Mononuclear cell (primary cell): ENCODE results near the gene GUCD1. TPM values are rescaled to one million over a fixed set of nuclear protein-coding genes. Genes with fewer than 3 reads are reported as not detected.
"Not testable (repeated sequence)": the region's sequence is repeated elsewhere in the genome, so short reads cannot be mapped to it uniquely, and the experiment has no call there.

Experiments used
- H3K27me3 ChIP-seq: 2 replicates; pipeline ENCODE4 v1.6.0; 2011; ENCODE audit warnings: low read length, control low read depth; ENCODE audit not compliant: insufficient read depth
- H3K4me1 ChIP-seq: 2 replicates; pipeline ENCODE4 v1.5.1; 2011; ENCODE audit warnings: mild to moderate bottlenecking, low read length, control low read depth; ENCODE audit not compliant: insufficient read depth
- H3K4me3 ChIP-seq: 2 replicates; pipeline ENCODE4 v1.5.1; 2011; ENCODE audit warnings: mild to moderate bottlenecking, low read length, moderate library complexity
- H3K9me3 ChIP-seq: 2 replicates; pipeline ENCODE4 v1.5.1; 2011; ENCODE audit warnings: low read depth, mild to moderate bottlenecking, control low read depth, low read length
- total RNA-seq: library from RNA; depleted of rRNA; stranded (reverse); fragments of >200 nt; gene quantifications from one replicate; pipeline ENCODE4 v1.2.3, GENCODE V29; 2012

The GUCD1 gene
- total RNA-seq, 1 donor = 88.6 TPM

- Histone ChIP-seq H3K4me3 (peak within 1 kb of the TSS; percentile 98), H3K4me1 (peaks cover 64% of the 10 kb centered on the region), H3K27me3 (no peaks in the 10 kb centered on the region)
These were observed 464 bp upstream of the GUCD1 start, which contains the start of gene SNRPD3 for GRCh38 chr22:24555165-24556039. SNRPD3 (plus strand) TSS chr22:24555999; CDS start chr22:24557675, 1,676 bp downstream.

GRCh38 chr22:24553597-24554312, 1.2 kb downstream of the GUCD1 start:
- Histone ChIP-seq H3K4me1 (peaks cover 70% of the 10 kb centered on the region), H3K27me3 (no peaks in the 10 kb centered on the region), H3K9me3 (no peaks in the 10 kb centered on the region), H3K4me3 (peak overlapping the region; percentile 98)

More at GRCh38 chr22:24555165-24556039, 464 bp upstream of the GUCD1 start, which contains the start of gene SNRPD3:
- no peaks in the 10 kb centered on the region for H3K9me3 ChIP-seq

- H3K27me3 ChIP-seq, H3K9me3 ChIP-seq, H3K4me3 ChIP-seq: not testable (repeated sequence)
- H3K4me1 ChIP-seq = peaks cover 68% of the 10 kb centered on the region
These were observed 2.2 kb downstream of the GUCD1 start for GRCh38 chr22:24552503-24553286.

DNA sequence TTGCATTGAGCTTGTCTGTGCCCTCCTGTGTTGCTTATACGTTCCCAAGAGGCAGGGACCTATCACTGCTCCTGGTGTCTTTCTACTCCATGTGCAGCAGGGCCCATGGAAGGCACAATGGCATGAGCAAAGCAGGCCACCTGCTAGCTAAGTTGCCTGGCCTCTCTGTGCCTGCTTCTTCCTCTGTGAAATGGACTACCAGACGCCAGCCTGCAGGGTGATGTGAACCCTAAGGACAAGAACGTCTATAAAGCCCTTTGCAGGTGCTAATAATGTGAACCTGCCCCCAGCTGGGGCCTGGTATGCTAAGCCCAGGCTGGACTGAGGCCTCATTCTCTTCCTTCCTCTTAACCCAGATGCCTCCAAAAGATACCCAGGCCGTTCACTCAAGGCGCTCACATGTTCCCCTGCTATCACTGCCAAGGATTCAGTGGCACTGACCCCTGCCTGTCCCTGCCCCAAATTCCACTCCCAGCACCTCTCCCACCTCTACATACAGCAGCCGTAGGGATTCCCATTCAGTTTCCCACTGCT, 4.0 kb downstream of the GUCD1 start:
- Histone ChIP-seq H3K4me3 (no peak overlapping the region), H3K4me1 (peaks cover 51% of the 10 kb centered on the region), H3K9me3 (no peaks in the 10 kb centered on the region), H3K27me3 (no peaks in the 10 kb centered on the region)

DNA sequence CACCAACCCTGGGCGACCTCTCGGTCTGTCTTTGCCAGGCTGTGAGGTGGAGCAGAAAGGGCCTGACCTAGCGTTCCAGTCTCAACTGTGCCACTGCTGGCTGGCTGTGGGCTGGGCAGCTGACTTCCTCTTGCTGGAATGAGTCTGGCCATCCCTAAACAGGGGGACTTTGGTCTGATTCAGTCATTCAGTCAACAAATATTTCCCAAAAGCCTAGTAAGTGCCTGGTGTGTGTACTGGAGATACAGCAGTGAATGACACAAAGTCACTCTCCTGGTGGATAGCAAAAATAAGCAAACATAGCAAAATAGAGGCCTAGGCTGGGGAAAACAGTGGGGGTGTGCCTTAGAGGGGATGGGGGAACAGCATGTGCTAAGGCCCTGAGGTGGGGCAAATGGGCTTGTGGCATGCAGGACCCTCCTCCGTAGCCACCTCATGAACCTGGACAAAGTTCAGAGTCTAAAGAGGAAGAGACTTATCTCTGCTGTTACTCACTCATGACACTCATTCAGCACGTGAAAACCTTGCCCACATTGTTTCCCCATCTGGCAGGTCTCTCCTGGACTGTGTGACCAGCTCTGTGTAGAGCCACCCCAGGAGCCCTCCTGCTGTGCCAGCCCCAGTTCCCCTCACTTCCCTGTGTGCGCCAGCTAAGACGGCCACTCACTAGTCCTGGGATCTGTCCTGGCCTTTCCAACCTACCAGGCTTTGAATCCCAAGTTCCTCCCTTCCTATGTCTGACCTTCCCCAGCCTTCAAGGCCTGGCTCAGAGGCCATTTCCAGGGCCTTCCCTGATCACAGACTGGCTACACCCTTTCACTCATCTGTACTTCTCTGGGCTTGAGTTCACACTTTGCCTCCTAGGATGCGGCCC, 4.7 kb downstream of the GUCD1 start:
- Histone ChIP-seq H3K4me3 (no peak overlapping the region), H3K9me3 (no peaks in the 10 kb centered on the region), H3K27me3 (no peaks in the 10 kb centered on the region), H3K4me1 (peaks cover 51% of the 10 kb centered on the region)

DNA sequence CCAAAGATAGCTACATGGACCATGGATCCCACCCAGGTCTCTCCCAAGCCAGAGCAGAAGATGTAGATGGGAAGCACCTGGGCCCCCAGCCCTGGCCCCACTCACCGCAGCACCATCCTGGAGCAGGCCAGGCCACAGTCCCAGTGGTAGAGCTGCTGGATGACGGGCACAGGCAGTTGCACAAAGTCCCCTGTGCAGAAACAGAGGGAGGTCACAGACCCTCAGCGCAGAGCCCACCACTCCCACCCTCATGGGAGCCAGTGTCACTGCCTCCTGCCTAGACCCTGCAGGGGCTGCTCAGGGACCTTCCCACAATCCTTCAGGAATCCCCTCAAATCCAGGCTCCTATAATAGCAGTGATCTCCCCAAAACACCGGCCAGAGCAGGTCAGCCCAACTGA, 6.1 kb downstream of the GUCD1 start:
- H3K4me1 ChIP-seq = peaks cover 44% of the 10 kb centered on the region

DNA sequence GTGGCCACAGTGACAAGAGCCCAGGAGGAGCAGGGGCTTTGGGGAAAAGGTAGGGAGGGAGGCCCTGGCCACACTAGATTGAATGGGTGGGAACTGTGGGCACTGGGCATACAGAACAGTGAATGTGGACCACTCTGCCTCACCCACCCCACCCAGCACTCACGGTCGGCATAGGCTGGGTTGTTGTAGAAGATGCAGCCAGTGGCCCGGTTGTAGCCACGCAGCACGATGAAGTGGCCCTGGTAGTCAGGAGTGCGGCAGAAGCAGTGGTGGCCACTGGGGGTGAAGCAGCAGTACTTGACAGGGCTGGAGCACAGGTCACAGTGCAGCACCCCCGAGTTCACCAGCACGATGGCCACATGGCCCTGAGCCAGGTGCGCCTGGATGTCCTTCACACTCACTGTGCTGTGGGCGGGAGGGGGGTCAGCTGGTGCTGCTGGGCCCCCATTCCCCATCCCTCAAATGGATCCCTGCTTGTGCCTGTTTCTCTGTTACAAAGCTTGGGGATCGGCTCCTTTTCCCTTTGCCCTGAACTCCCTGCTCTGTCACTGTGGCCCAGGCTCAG, 11.2 kb downstream of the GUCD1 start:
- H3K4me3 ChIP-seq = no peak overlapping the region
- no peaks in the 10 kb centered on the region for H3K9me3 ChIP-seq
- H3K4me1 ChIP-seq = peaks cover 27% of the 10 kb centered on the region
- H3K27me3 ChIP-seq = no peaks in the 10 kb centered on the region

More for the DNA sequence above, 6.1 kb downstream of the GUCD1 start:
- no peak overlapping the region for H3K4me3 ChIP-seq
- no peaks in the 10 kb centered on the region for H3K27me3 ChIP-seq
- H3K9me3 ChIP-seq = no peaks in the 10 kb centered on the region

DNA sequence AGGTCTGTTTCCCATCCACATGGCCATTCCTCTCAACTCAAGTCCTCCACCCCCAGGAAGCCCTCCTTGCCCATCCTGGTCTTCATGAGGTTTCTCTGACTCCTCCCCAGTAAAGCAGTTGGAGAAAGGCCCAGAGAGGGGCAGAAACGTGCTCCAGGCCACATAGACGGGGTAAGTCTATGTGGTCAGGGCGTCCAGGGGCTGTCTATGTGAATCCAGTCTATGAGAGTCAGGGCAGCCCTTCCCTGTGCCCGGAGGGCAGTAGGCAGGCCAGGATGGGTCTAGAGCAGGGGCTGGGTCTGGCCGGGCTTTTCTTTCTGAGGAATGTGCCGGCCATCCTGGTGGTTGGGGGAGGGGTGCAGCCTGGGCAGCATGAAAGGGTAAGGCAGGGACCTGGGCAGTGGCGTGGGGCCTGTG, 11.7 kb downstream of the GUCD1 start:
- H3K9me3 ChIP-seq = no peaks in the 10 kb centered on the region
- H3K4me3 ChIP-seq = no peak overlapping the region
- no peaks in the 10 kb centered on the region for H3K27me3 ChIP-seq
- H3K4me1 ChIP-seq = peaks cover 27% of the 10 kb centered on the region

DNA sequence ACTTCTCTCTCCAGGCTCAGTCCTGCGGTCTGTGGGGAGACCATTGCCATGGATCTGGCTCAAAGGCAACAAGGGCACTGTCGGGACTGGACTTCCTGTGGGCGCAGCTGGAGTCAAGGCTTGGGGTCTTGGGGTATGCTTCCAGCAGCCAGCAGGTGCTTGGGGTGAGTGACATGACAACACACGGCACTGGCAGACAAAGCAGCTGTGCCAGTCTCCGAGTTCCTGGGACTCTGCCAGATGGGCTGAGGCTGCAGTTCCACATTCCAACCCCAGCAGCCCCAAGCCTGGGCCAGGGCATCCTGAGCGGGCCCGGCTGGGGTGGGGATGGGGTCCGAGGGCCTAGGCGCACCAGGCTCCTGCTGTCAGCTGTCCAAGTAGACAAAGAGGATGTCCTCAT, 12.3 kb downstream of the GUCD1 start:
- H3K9me3 ChIP-seq = no peaks in the 10 kb centered on the region

GRCh38 chr22:24541681-24542515, 13.0 kb downstream of the GUCD1 start:
- no peaks in the 10 kb centered on the region for H3K27me3 ChIP-seq
- no peak overlapping the region for H3K4me3 ChIP-seq
- peaks cover 27% of the 10 kb centered on the region for H3K4me1 ChIP-seq
- H3K9me3 ChIP-seq = no peaks in the 10 kb centered on the region

More for the DNA sequence above, 12.3 kb downstream of the GUCD1 start:
- no peaks in the 10 kb centered on the region for H3K27me3 ChIP-seq
- H3K4me3 ChIP-seq = no peak overlapping the region
- peaks cover 27% of the 10 kb centered on the region for H3K4me1 ChIP-seq

- H3K27me3 ChIP-seq = no peaks in the 10 kb centered on the region
These were observed 14.5 kb downstream of the GUCD1 start for GRCh38 chr22:24540470-24540869.

GRCh38 chr22:24536089-24536488, 18.8 kb downstream of the GUCD1 start:
- Histone ChIP-seq H3K4me1 (peaks cover 3% of the 10 kb centered on the region), H3K27me3 (no peaks in the 10 kb centered on the region), H3K9me3 (no peaks in the 10 kb centered on the region), H3K4me3 (no peak overlapping the region)

More at GRCh38 chr22:24540470-24540869, 14.5 kb downstream of the GUCD1 start:
- Histone ChIP-seq H3K4me1 (peaks cover 27% of the 10 kb centered on the region), H3K9me3 (no peaks in the 10 kb centered on the region), H3K4me3 (no peak overlapping the region)

DNA sequence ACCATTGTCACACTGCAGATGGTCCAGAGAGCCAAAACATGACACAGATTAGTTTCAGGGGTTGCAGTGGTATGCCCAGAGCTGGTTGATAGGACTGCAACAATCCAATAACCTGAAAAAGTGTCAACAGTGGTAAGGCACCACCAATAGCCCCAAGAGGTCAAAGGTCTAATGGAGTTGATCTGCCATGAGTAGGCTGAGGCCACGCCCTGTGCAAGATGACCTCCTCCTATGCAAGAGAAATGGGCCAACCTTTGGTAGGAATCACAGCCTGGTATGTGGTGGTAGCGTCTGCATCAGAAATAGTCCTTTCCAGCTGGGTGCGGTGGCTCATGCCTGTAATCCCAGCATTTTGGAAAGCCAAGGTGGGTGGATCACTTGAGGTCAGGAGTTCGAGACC, 19.6 kb downstream of the GUCD1 start:
- H3K27me3 ChIP-seq = no peaks in the 10 kb centered on the region
- no peaks in the 10 kb centered on the region for H3K4me1 ChIP-seq
- H3K9me3 ChIP-seq = no peaks in the 10 kb centered on the region
- H3K4me3 ChIP-seq = no peak overlapping the region
